SU-DHL-6 (cell line): ENCODE measurements around the gene DNAJB5.

ENCODE experiments used
- EZH2phosphoT487 ChIP-seq: fragments of 200-600 bp; sonication (generic), shearing (Covaris generic); conservative IDR thresholded peaks from 2 replicates; pipeline ENCODE4 v1.6.1; 2018; ENCODE audit warnings: mild to moderate bottlenecking, antibody characterized with exemption, low read length, moderate library complexity, mixed read lengths
- TF ChIP-seq, protein P1 (sequence below): fragments of 200-600 bp; sonication (generic); IDR thresholded peaks from one replicate; pipeline ENCODE4 v1.5.1; 2017; ENCODE audit warnings: antibody characterized with exemption, mild to moderate bottlenecking, low read length, moderate library complexity; ENCODE audit not compliant: insufficient read depth, poor library complexity, severe bottlenecking

DNA sequence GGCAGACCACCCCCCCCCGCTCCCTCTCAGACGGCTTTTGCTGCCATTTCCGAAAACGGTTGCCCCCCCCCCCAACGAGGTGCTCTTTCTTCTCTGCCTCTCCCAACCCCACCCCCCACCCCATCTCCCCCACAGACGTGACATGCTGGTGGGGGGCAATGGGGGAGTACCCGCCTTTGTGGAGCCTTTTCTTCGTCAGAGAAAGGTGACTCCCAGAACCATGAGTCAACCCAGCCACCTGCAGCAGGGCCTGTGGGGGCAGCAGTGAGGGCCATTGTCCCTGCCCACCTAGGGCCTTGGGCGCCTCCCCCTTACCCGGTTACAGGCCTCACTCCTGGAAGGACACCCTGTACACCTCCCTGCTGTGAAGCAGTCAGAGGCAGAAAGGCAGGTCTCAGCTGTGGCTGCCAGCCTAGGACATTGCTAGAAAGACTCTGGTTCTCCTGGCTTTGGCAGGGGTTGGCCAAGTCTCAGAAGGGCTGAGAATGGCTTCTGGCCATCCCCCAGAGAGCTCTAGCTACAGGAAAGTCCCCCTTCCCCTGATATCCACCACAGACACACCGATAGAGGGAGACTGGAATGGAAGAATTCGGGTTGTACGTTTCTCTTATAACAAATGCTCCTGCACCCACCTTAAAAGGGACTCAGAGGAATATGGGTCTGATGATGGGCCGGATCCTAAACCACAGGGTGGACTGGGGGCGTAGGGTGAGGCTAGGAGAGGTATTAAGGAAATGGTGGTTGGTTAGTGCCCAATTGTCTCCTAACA, 2.2 kb downstream of the DNAJB5 start:
- TF ChIP-seq, protein P1, sequence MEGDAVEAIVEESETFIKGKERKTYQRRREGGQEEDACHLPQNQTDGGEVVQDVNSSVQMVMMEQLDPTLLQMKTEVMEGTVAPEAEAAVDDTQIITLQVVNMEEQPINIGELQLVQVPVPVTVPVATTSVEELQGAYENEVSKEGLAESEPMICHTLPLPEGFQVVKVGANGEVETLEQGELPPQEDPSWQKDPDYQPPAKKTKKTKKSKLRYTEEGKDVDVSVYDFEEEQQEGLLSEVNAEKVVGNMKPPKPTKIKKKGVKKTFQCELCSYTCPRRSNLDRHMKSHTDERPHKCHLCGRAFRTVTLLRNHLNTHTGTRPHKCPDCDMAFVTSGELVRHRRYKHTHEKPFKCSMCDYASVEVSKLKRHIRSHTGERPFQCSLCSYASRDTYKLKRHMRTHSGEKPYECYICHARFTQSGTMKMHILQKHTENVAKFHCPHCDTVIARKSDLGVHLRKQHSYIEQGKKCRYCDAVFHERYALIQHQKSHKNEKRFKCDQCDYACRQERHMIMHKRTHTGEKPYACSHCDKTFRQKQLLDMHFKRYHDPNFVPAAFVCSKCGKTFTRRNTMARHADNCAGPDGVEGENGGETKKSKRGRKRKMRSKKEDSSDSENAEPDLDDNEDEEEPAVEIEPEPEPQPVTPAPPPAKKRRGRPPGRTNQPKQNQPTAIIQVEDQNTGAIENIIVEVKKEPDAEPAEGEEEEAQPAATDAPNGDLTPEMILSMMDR = no peak
- no peak for TF ChIP-seq EZH2phosphoT487
